C4-2B (cell line): ENCODE results near the gene AFF1.

ENCODE experiments used
- CTCF ChIP-seq: fragments of 450-650 bp; conservative IDR thresholded peaks from 2 replicates; pipeline ENCODE4 v1.5.1; 2017; ENCODE audit warnings: mild to moderate bottlenecking
- ZFX ChIP-seq: fragments of 450-650 bp; IDR thresholded peaks from 2 replicates; pipeline ENCODE4 v1.6.1; 2017

DNA sequence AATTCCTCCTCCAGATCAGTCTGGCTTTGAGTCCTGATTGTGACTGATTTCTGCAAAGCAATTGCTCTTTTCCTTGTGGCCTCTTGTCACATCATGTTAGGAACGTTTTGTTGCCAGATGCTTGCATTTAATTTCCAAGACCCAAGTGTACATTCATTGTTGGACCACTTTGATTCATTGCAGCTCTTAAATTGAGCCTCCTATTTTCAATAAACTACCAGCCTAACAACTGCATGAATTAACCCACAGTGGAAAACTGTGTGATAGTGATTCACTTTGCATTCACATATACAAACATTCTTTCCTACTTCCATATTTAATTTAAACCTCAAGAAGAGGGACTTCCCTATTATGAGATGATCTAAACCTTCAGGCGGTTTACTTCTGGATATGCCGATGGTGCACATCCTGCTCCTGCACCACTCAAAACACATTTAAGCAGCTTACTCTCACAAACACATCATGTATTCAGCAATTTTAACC lies 118.4 kb downstream of the AFF1 start:
- TF ChIP-seq CTCF (no peak), ZFX (no peak)
